GM12878 (cell line): Measurements from ENCODE around the gene MINAR2. TPM values are rescaled to one million over a fixed set of nuclear protein-coding genes. Genes with fewer than 3 reads are reported as not detected.

Experiments used
- ATAC-seq: fragments of 200-7000 bp; cut with Tn5 transposase; 3 replicates; pipeline ENCODE4 v1.9.1; 2020; ENCODE audit warnings: mild to moderate bottlenecking, moderate library complexity
- BruUV-seq: library from RNA; stranded (reverse); fragments of 400-500 nt; replicated peaks from 2 replicates; lab custom pipeline; 2021; lab: Mats Ljungman, UMichigan
- CTCF ChIA-PET: fragments of 300-600 bp; sonication (Branson Sonifier 250); formaldehyde crosslinking; extraction: SDS; loops from one replicate; lab custom pipeline; 2021; ENCODE audit warnings: inconsistent platforms; lab: Yijun Ruan, JAX
- POLR2A ChIA-PET: fragments of 350-600 bp; formaldehyde crosslinking; extraction: SDS; loops from one replicate; lab custom pipeline; 2021; ENCODE audit warnings: inconsistent platforms; lab: Charles Lee
- RAD21 ChIA-PET: fragments of 300-600 bp; sonication (Branson Sonifier 250); formaldehyde crosslinking; loops from one replicate; lab custom pipeline; 2023; ENCODE audit warnings: antibody characterized with exemption; ENCODE audit not compliant: unreplicated experiment; lab: Charles Lee
- SMC1A ChIA-PET: fragments of 300-600 bp; sonication (Branson Sonifier 250); formaldehyde crosslinking; loops from one replicate; lab custom pipeline; 2023; ENCODE audit not compliant: unreplicated experiment, uncharacterized antibody; lab: Charles Lee
- DNase-seq: peaks from one replicate; pipeline ENCODE4 v3.0.0-alpha.2; 2011; ENCODE audit warnings: low read depth, low spot score
- FAIRE-seq: peaks from 3 replicates; lab custom pipeline; 2011; peaks lifted over from hg19 to GRCh38; lab: Jason Lieb, UNC
- H2AFZ ChIP-seq: 2 replicates; pipeline ENCODE4 v1.6.0; 2011; ENCODE audit warnings: low read depth, low read length, control low read depth; ENCODE audit not compliant: control insufficient read depth
- H3K27ac ChIP-seq: 2 replicates; pipeline ENCODE4 v1.5.1; 2011; ENCODE audit warnings: control low read depth; ENCODE audit not compliant: control insufficient read depth, insufficient read depth
- H3K27me3 ChIP-seq, 2 experiments: replicated peaks in 1 of 2; 2 replicates each; pipeline versions ENCODE4 v1.6.0 to v1.6.1; 2011; ENCODE audit warnings: low read length in 1 of 2; ENCODE audit not compliant: control insufficient read depth in 2 of 2, insufficient read depth in 2 of 2
- H3K36me3 ChIP-seq, 2 experiments: 2 replicates each; pipeline ENCODE4 v1.5.1; 2011; ENCODE audit warnings: low read length in 1 of 2; ENCODE audit not compliant: control insufficient read depth in 2 of 2, insufficient read depth in 2 of 2
- H3K4me1 ChIP-seq: 2 replicates; pipeline ENCODE4 v1.6.1; 2011; ENCODE audit warnings: mild to moderate bottlenecking, low read length, moderate library complexity, mixed read lengths; ENCODE audit not compliant: control insufficient read depth, insufficient read depth
- H3K4me2 ChIP-seq: 2 replicates; pipeline ENCODE4 v1.6.0; 2011; ENCODE audit warnings: control low read depth; ENCODE audit not compliant: control insufficient read depth, insufficient read depth
- H3K4me3 ChIP-seq: fragments of 200-600 bp; sonication (generic); 2 replicates; pipeline ENCODE4 v1.5.1; 2016
- H3K79me2 ChIP-seq: 2 replicates; pipeline ENCODE4 v1.6.0; 2011; ENCODE audit warnings: low read length; ENCODE audit not compliant: control insufficient read depth, insufficient read depth
- H3K9ac ChIP-seq: 2 replicates; pipeline ENCODE4 v1.8.0; 2011; ENCODE audit warnings: low read length, control low read depth, mixed read lengths; ENCODE audit not compliant: control insufficient read depth, insufficient read depth
- H3K9me3 ChIP-seq: replicated peaks from 3 replicates; pipeline ENCODE4 v1.5.1; 2011; ENCODE audit warnings: mild to moderate bottlenecking, low read length; ENCODE audit not compliant: control insufficient read depth, insufficient read depth
- H4K20me1 ChIP-seq: 2 replicates; pipeline ENCODE4 v1.6.0; 2011; ENCODE audit not compliant: control insufficient read depth, insufficient read depth
- CBFB ChIP-seq: IDR thresholded peaks from 2 replicates; pipeline ENCODE4 v1.6.1; 2016; ENCODE audit warnings: antibody characterized with exemption, low read depth
- CREB1 ChIP-seq: IDR thresholded peaks from 2 replicates; pipeline ENCODE4 v1.6.1; 2012; ENCODE audit warnings: low read depth, mild to moderate bottlenecking, inconsistent platforms
- DPF2 ChIP-seq: fragments of 450-650 bp; IDR thresholded peaks from 2 replicates; pipeline ENCODE4 v1.6.1; 2017; ENCODE audit warnings: mild to moderate bottlenecking
- IRF4 ChIP-seq: IDR thresholded peaks from 2 replicates; pipeline ENCODE4 v1.6.1; 2011; ENCODE audit warnings: low read depth, low read length
- POLR2AphosphoS5 ChIP-seq: IDR thresholded peaks from 2 replicates; pipeline ENCODE4 v1.6.1; 2011; ENCODE audit warnings: mild to moderate bottlenecking, low read length, inconsistent platforms
- POU2F2 ChIP-seq: IDR thresholded peaks from 3 replicates; pipeline ENCODE4 v1.6.1; 2011; ENCODE audit warnings: low read depth, mild to moderate bottlenecking, low read length, borderline replicate concordance
- RCOR1 ChIP-seq: conservative IDR thresholded peaks from 2 replicates; pipeline ENCODE4 v1.6.1; 2012; ENCODE audit warnings: low read depth, low read length, improper control_type of control experiment
- SP1 ChIP-seq: IDR thresholded peaks from one replicate; pipeline ENCODE4 v1.6.1; 2011; ENCODE audit warnings: low read depth, low read length
- WGBS: methylation state at CpG from one replicate; pipeline ENCODE4 v1.1.6; 2016; ENCODE audit warnings: low lambda C conversion rate; ENCODE audit not compliant: insufficient replicate concordance, insufficient coverage; ENCODE audit errors: missing lambda C conversion rate; 5-methylcytosine and 5-hydroxymethylcytosine counted together
- in situ Hi-C: fragments of 300-500 bp; cut with MboI; formaldehyde crosslinking; loops from 9 replicates; pipeline ENCODE4 v1.14.3; 2018; ENCODE audit warnings: mixed read lengths
- intact Hi-C: fragments of 100-400 bp; cut with micrococcal nuclease; formaldehyde crosslinking; loops from one replicate; pipeline ENCODE4 v1.14.2; 2022; ENCODE audit not compliant: unreplicated experiment
- polyA plus RNA-seq, 11 experiments: library from polyadenylated mRNA; depleted of rRNA in 4 of 11; unstranded in 6 of 11; stranded (reverse) in 5 of 11; fragments of >200 nt; fragmentation: Nextera tagmentation in 4 of 11; fragmentation: Illumina TruSeq in 1 of 11; extraction: Ambion mirVana in 4 of 11; extraction: Trizol in 1 of 11; gene quantifications; 1 replicate in 1 of 11; 2 replicates in 10 of 11; pipeline versions ENCODE4 v1.2.1 to v1.2.3, GENCODE V29; 2011 to 2016; ENCODE audit warnings: inconsistent platforms in 2 of 11, missing spikeins in 2 of 11, low read depth in 1 of 11
- total RNA-seq, 4 experiments: library from RNA; depleted of rRNA in 3 of 4; stranded (reverse); fragments of >200 nt in 3 of 4; fragmentation: Illumina TruSeq in 1 of 4; extraction: Trizol in 1 of 4; gene quantifications; 2 replicates each; pipeline versions ENCODE4 v1.2.1 to v1.2.3, GENCODE V29; 2013 to 2021
- TF ChIP-seq, protein P1 (sequence below): fragments of 450-650 bp; IDR thresholded peaks from 2 replicates; pipeline ENCODE4 v1.6.1; 2018; ENCODE audit warnings: mild to moderate bottlenecking, low read depth, moderate library complexity; ENCODE audit not compliant: partially characterized antibody
- TF ChIP-seq, protein P2 (sequence below): fragments of 450-650 bp; IDR thresholded peaks from 2 replicates; pipeline ENCODE4 v1.6.1; 2016; ENCODE audit warnings: mild to moderate bottlenecking
- TF ChIP-seq, protein P3 (sequence below): fragments of 450-650 bp; IDR thresholded peaks from 2 replicates; pipeline ENCODE4 v1.6.1; 2017; ENCODE audit warnings: antibody characterized with exemption, mild to moderate bottlenecking, moderate library complexity

The MINAR2 gene
- total and polyA plus RNA-seq, 10 of the 15 experiments (the other 5 are each of a cell fraction or from before 2014, with no cell fraction given), result 0.03 to 0.07 TPM; not detected in 8

DNA sequence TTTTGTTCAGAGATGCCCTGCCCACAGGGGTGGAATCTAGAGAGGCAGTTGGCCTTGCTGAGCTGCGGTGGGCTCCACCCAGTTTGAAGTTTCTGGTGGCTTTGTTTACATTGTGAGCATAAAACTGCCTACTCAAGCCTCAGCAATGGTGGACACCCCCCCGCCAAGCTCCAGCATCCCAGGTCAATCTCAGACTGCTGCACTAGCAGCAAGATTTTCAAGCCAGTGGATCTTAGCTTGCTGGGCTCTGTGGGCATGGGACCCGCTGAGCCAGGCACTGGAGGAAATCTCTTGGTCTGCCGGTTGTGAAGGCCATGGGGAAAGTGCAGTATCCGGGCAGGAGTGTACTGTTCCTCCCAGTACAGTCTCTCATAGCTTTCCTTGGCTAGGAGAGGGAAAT is 55.5 kb downstream of the MINAR2 start:
- Histone ChIP-seq H3K27ac (no peak overlapping the region), H3K9ac (no peak overlapping the region), H3K4me3 (no peak overlapping the region), H3K4me1 (no peaks in the 10 kb centered on the region), H3K79me2 (no peaks in the 10 kb centered on the region), H2AFZ (no peak overlapping the region), H3K36me3 (no peaks in the 10 kb centered on the region), H3K27me3 (no peaks in the 10 kb centered on the region), H3K9me3 (no peaks in the 10 kb centered on the region), H4K20me1 (no peaks in the 10 kb centered on the region), H3K4me2 (no peak overlapping the region)
- FAIRE-seq, result no peak
- ChIA-PET RAD21 (no interaction called here), CTCF (interaction anchor here (1.0 kb wide), 1 partner anchor 32 kb away, joined by 3 read pairs; no protein-coding TSS in a partner anchor), SMC1A (no interaction called here), POLR2A (no interaction called here)
- no TSS peak for BruUV-seq
- intact Hi-C loops (no loop called here), in situ Hi-C loops (no loop called here)
- 0% methylated on average over 5 of the region's 5 CpGs for WGBS
- DNase-seq, result no peak
- no peak for ATAC-seq
- TF ChIP-seq RCOR1, result no peak
- TF ChIP-seq, protein P1, sequence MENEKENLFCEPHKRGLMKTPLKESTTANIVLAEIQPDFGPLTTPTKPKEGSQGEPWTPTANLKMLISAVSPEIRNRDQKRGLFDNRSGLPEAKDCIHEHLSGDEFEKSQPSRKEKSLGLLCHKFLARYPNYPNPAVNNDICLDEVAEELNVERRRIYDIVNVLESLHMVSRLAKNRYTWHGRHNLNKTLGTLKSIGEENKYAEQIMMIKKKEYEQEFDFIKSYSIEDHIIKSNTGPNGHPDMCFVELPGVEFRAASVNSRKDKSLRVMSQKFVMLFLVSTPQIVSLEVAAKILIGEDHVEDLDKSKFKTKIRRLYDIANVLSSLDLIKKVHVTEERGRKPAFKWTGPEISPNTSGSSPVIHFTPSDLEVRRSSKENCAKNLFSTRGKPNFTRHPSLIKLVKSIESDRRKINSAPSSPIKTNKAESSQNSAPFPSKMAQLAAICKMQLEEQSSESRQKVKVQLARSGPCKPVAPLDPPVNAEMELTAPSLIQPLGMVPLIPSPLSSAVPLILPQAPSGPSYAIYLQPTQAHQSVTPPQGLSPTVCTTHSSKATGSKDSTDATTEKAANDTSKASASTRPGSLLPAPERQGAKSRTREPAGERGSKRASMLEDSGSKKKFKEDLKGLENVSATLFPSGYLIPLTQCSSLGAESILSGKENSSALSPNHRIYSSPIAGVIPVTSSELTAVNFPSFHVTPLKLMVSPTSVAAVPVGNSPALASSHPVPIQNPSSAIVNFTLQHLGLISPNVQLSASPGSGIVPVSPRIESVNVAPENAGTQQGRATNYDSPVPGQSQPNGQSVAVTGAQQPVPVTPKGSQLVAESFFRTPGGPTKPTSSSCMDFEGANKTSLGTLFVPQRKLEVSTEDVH, result no peak
- TF ChIP-seq DPF2, result no peak
- no peak for TF ChIP-seq POLR2AphosphoS5

DNA sequence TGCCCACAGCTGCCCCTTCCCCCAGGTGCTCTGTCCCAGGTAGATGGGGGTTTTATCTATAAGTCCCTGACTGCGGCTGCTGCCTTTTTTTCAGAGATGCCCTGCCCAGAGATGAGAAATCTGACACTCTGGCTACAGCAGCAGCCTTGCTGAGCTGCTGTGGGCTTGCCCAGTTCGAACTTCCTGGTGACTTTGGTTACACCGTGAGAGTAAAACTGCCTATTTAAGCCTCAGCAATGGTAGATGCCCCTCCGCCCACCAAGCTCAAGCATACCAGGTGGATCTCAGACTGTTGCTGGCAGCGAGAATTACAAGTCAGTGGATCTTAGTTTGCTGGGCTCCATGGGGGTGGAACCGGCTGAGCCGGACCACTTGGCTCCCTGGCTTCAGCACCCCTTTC is 56.8 kb downstream of the MINAR2 start:
- FAIRE-seq (no peak), ATAC-seq (no peak), DNase-seq (no peak)
- Histone ChIP-seq H3K4me3 (no peak overlapping the region), H3K27ac (no peak overlapping the region), H3K4me2 (no peak overlapping the region), H4K20me1 (no peaks in the 10 kb centered on the region), H3K36me3 (no peaks in the 10 kb centered on the region), H3K79me2 (no peaks in the 10 kb centered on the region), H3K9ac (no peak overlapping the region), H3K4me1 (no peaks in the 10 kb centered on the region), H2AFZ (no peak overlapping the region), H3K27me3 (no peaks in the 10 kb centered on the region), H3K9me3 (no peaks in the 10 kb centered on the region)
- ChIA-PET SMC1A (no interaction called here), CTCF (no interaction called here), POLR2A (no interaction called here), RAD21 (no interaction called here)
- in situ Hi-C loops (no loop called here), intact Hi-C loops (no loop called here)
- no TSS peak for BruUV-seq
- WGBS, result 15% methylated on average over 7 of the region's 7 CpGs
- no peak for TF ChIP-seq CBFB
- TF ChIP-seq, protein P2, sequence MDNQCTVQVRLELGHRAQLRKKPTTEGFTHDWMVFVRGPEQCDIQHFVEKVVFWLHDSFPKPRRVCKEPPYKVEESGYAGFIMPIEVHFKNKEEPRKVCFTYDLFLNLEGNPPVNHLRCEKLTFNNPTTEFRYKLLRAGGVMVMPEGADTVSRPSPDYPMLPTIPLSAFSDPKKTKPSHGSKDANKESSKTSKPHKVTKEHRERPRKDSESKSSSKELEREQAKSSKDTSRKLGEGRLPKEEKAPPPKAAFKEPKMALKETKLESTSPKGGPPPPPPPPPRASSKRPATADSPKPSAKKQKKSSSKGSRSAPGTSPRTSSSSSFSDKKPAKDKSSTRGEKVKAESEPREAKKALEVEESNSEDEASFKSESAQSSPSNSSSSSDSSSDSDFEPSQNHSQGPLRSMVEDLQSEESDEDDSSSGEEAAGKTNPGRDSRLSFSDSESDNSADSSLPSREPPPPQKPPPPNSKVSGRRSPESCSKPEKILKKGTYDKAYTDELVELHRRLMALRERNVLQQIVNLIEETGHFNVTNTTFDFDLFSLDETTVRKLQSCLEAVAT, result no peak
- TF ChIP-seq CREB1, result no peak
- TF ChIP-seq POU2F2, result no peak
- no peak for TF ChIP-seq IRF4
- TF ChIP-seq SP1, result no peak
- TF ChIP-seq, protein P3, sequence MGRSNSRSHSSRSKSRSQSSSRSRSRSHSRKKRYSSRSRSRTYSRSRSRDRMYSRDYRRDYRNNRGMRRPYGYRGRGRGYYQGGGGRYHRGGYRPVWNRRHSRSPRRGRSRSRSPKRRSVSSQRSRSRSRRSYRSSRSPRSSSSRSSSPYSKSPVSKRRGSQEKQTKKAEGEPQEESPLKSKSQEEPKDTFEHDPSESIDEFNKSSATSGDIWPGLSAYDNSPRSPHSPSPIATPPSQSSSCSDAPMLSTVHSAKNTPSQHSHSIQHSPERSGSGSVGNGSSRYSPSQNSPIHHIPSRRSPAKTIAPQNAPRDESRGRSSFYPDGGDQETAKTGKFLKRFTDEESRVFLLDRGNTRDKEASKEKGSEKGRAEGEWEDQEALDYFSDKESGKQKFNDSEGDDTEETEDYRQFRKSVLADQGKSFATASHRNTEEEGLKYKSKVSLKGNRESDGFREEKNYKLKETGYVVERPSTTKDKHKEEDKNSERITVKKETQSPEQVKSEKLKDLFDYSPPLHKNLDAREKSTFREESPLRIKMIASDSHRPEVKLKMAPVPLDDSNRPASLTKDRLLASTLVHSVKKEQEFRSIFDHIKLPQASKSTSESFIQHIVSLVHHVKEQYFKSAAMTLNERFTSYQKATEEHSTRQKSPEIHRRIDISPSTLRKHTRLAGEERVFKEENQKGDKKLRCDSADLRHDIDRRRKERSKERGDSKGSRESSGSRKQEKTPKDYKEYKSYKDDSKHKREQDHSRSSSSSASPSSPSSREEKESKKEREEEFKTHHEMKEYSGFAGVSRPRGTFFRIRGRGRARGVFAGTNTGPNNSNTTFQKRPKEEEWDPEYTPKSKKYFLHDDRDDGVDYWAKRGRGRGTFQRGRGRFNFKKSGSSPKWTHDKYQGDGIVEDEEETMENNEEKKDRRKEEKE, result no peak
